Stimulated activated CD8-positive, alpha-beta memory T cell treated with anti-CD3 and anti-CD28 coated beads, Interleukin-12 subunit alpha, Interleukin-12 subunit beta, amount 100 ng/mL, for 1 hour (primary cell): ENCODE data around the gene EMILIN3.
A peak's percentile ranks its signal among the peaks of the same experiment; 100 is the strongest.

ENCODE experiments used
- DNase-seq: peaks from one replicate; pipeline ENCODE4 v3.0.0-alpha.2; 2020; ENCODE audit warnings: low read depth

EMILIN3 gene

GRCh38 chr20:41347523-41348429 is 18.8 kb downstream of the EMILIN3 start:
- DNase-seq: no peak

GRCh38 chr20:41345729-41346067 is 20.9 kb downstream of the EMILIN3 start:
- no peak for DNase-seq

- DNase-seq: no peak
These were observed 21.5 kb downstream of the EMILIN3 start for GRCh38 chr20:41344938-41345728.

GRCh38 chr20:41344477-41344876 is 22.1 kb downstream of the EMILIN3 start:
- no peak for DNase-seq

GRCh38 chr20:41342474-41343464 is 23.8 kb downstream of the EMILIN3 start:
- no peak for DNase-seq

- peak; percentile 8 for DNase-seq
These were observed 26.1 kb downstream of the EMILIN3 start, which contains the start of gene LPIN3 for GRCh38 chr20:41340327-41341055. Gene LPIN3, plus strand, starts transcription at chr20:41340821. Its CDS starts 4,983 bp downstream, at chr20:41345804.

- peak; percentile 77 for DNase-seq
These were observed 26.7 kb downstream of the EMILIN3 start for GRCh38 chr20:41339957-41340326.

GRCh38 chr20:41336711-41337492 is 29.7 kb downstream of the EMILIN3 start:
- DNase-seq: no peak

GRCh38 chr20:41335591-41335990 is 31.0 kb downstream of the EMILIN3 start:
- no peak for DNase-seq

GRCh38 chr20:41334443-41335421 is 31.9 kb downstream of the EMILIN3 start:
- DNase-seq: no peak

- DNase-seq: no peak
These were observed 32.6 kb downstream of the EMILIN3 start for GRCh38 chr20:41334036-41334435.

- DNase-seq: no peak
These were observed 34.9 kb downstream of the EMILIN3 start for GRCh38 chr20:41331731-41332130.

GRCh38 chr20:41330941-41331340 is 35.7 kb downstream of the EMILIN3 start:
- DNase-seq: no peak

- no peak for DNase-seq
These were observed 36.3 kb downstream of the EMILIN3 start for GRCh38 chr20:41330343-41330720.

GRCh38 chr20:41329435-41330342 is 36.9 kb downstream of the EMILIN3 start:
- peak; percentile 38 for DNase-seq

- DNase-seq: no peak
These were observed 39.4 kb downstream of the EMILIN3 start for GRCh38 chr20:41327178-41327577.

GRCh38 chr20:41320976-41321375 is 45.6 kb downstream of the EMILIN3 start:
- no peak for DNase-seq

- DNase-seq: no peak
These were observed 46.2 kb downstream of the EMILIN3 start for GRCh38 chr20:41320441-41320840.
